BJ (cell line): ENCODE data around the gene CD101. TPM values are rescaled to one million over a fixed set of nuclear protein-coding genes. Genes with fewer than 3 reads are reported as not detected.

Experiments
- CTCF ChIA-PET: fragments of 350-600 bp; formaldehyde crosslinking; extraction: SDS; loops from one replicate; lab custom pipeline; 2021; ENCODE audit warnings: antibody characterized with exemption, inconsistent platforms; lab: Yijun Ruan, JAX
- POLR2A ChIA-PET: fragments of 300-600 bp; sonication (Branson Sonifier 250); formaldehyde crosslinking; extraction: SDS; loops from one replicate; lab custom pipeline; 2021; ENCODE audit warnings: antibody characterized with exemption; lab: Charles Lee
- DNase-seq: peaks from one replicate; pipeline ENCODE4 v3.0.0-alpha.2; 2011; ENCODE audit warnings: low read depth
- H3K27me3 ChIP-seq: 2 replicates; pipeline ENCODE4 v1.6.0; 2011; ENCODE audit warnings: low read length; ENCODE audit not compliant: control insufficient read depth, insufficient read depth
- H3K36me3 ChIP-seq: 2 replicates; pipeline ENCODE4 v1.5.1; 2011; ENCODE audit warnings: low read length; ENCODE audit not compliant: control insufficient read depth, insufficient read depth
- H3K4me3 ChIP-seq: 2 replicates; pipeline ENCODE4 v1.5.1; 2011; ENCODE audit warnings: low read depth, mild to moderate bottlenecking, control low read depth, low read length
- CTCF ChIP-seq: IDR thresholded peaks from 2 replicates; pipeline ENCODE4 v1.5.1; 2011; ENCODE audit warnings: low read depth, mild to moderate bottlenecking, control low read depth, inconsistent platforms, low read length, moderate library complexity; ENCODE audit not compliant: insufficient read depth
- polyA plus RNA-seq: library from polyadenylated mRNA; depleted of rRNA; stranded (reverse); fragments of >200 nt; gene quantifications from 2 replicates; pipeline ENCODE4 v1.2.3, GENCODE V29; 2011

CD101 gene
- polyA plus RNA-seq, 1 experiment, result 0.12 TPM

- no peaks in the 10 kb centered on the region for H3K27me3 ChIP-seq
- no peak for DNase-seq
- H3K4me3 ChIP-seq, result no peak overlapping the region
- ChIA-PET CTCF (no interaction called here), POLR2A (no interaction called here)
- H3K36me3 ChIP-seq, result no peaks in the 10 kb centered on the region
- TF ChIP-seq CTCF, result no peak
Measured at GRCh38 chr1:116957646-116958045, 43.9 kb upstream of the CD101 start.

- H3K4me3 ChIP-seq, result no peak overlapping the region
- POLR2A ChIA-PET, result no interaction called here
- CTCF ChIA-PET, result no interaction called here
- TF ChIP-seq CTCF, result no peak
- H3K36me3 ChIP-seq, result no peaks in the 10 kb centered on the region
- H3K27me3 ChIP-seq, result no peaks in the 10 kb centered on the region
- no peak for DNase-seq
Measured at GRCh38 chr1:116958110-116958509, 43.5 kb upstream of the CD101 start.

- POLR2A ChIA-PET, result no interaction called here
- Histone ChIP-seq H3K27me3 (no peaks in the 10 kb centered on the region), H3K36me3 (no peaks in the 10 kb centered on the region), H3K4me3 (no peak overlapping the region)
- no peak for TF ChIP-seq CTCF
- no peak for DNase-seq
- CTCF ChIA-PET, result no interaction called here
Measured at GRCh38 chr1:116958977-116959376, 42.6 kb upstream of the CD101 start.

- ChIA-PET POLR2A (no interaction called here), CTCF (no interaction called here)
- no peak for DNase-seq
- Histone ChIP-seq H3K27me3 (no peaks in the 10 kb centered on the region), H3K4me3 (no peak overlapping the region), H3K36me3 (no peaks in the 10 kb centered on the region)
- no peak for TF ChIP-seq CTCF
Measured at GRCh38 chr1:116961606-116962005, 40.0 kb upstream of the CD101 start.

GRCh38 chr1:116962987-116963639, 38.4 kb upstream of the CD101 start:
- ChIA-PET POLR2A (interaction anchor here (0.7 kb wide), 2 partner anchors 283 to 553 kb away, joined by 3 to 4 read pairs; no protein-coding TSS in a partner anchor), CTCF (interaction anchor here (0.9 to 1.4 kb wide), 2 partner anchors 10 to 239 kb away, joined by 3 to 4 read pairs; no protein-coding TSS in a partner anchor)
- TF ChIP-seq CTCF, result no peak
- H3K4me3 ChIP-seq, result no peak overlapping the region
- no peaks in the 10 kb centered on the region for H3K27me3 ChIP-seq
- no peak for DNase-seq
- H3K36me3 ChIP-seq, result no peaks in the 10 kb centered on the region
